Activated naive CD4-positive, alpha-beta T cell treated with anti-CD3 and anti-CD28 coated beads, Interleukin-2, amount 50 U/mL, for 72 hours (primary cell): ENCODE data around the gene CALML5. TPM values are rescaled to one million over a fixed set of nuclear protein-coding genes. Genes with fewer than 3 reads are reported as not detected.

Experiments used
- ATAC-seq, 2 donors: fragments of 150-1000 bp; cut with Tn5 transposase; 2 replicates each; pipeline ENCODE4 v1.10.0; 2021; ENCODE audit warnings: mild to moderate bottlenecking in 2 of 2, moderate library complexity in 2 of 2
- DNase-seq, 2 donors: peaks; one replicate each; pipeline ENCODE4 v3.0.0; 2021 to 2022; ENCODE audit warnings: low spot score in 2 of 2
- H3K27ac Mint-ChIP-seq, 2 donors: one replicate each; pipeline ENCODE4 v1.8.0; 2022; ENCODE audit warnings: mild to moderate bottlenecking in 2 of 2, mixed read lengths in 2 of 2
- H3K36me3 Mint-ChIP-seq, 2 donors: one replicate each; pipeline ENCODE4 v1.8.0; 2022; ENCODE audit warnings: mixed read lengths in 2 of 2
- H3K9me3 Mint-ChIP-seq, 2 donors: one replicate each; pipeline ENCODE4 v1.8.0; 2022; ENCODE audit warnings: mixed read lengths in 2 of 2
- total RNA-seq, 2 donors: library from RNA; stranded (reverse); gene quantifications; one replicate each; pipeline ENCODE4 v1.2.3, GENCODE V29; 2022

Gene CALML5, protein sequence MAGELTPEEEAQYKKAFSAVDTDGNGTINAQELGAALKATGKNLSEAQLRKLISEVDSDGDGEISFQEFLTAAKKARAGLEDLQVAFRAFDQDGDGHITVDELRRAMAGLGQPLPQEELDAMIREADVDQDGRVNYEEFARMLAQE
- total RNA-seq = not detected

DNA sequence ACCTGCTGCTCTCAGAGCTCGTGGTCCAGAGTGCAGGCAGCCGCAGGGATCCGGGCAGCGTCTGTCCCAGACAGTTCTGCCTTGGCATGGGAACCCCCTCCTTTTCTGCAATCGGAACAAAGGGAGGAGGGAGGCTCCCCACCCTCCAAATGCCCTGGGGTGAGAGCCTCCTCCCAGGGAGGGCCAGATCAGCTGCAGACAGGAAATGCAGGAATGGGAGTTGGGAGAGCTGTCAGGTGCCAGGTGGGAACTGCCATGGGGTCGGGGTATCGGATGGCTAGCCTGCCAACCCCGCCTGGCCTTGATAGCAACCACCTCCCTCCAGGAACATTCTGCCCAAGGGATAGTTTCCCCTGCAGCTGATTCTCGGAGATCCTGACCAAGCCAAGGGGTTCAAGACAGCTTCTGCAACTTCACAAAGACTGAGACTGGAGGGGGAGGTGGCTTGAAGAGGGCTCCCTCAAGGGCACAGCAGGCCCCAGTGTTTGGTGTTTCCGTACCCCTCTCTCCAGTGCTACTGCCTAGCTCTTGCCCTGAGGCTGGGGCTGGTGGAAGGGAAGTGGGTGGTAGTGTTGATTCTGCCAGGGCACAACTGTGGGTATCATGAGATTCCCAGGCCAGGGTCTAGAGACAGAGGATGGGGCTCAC lies at the start of gene CALML5:
CALML5 (minus strand) TSS at position 78 of the 648 bp plus-strand sequence. CDS start 132 bp downstream, outside the sequence.
- no peak for ATAC-seq
- no peak for DNase-seq
- Mint-ChIP-seq H3K9me3 (no peaks in the 10 kb centered on the region), H3K27ac (no peak within 1 kb of the TSS), H3K36me3 (no peaks in the 10 kb centered on the region)

DNA sequence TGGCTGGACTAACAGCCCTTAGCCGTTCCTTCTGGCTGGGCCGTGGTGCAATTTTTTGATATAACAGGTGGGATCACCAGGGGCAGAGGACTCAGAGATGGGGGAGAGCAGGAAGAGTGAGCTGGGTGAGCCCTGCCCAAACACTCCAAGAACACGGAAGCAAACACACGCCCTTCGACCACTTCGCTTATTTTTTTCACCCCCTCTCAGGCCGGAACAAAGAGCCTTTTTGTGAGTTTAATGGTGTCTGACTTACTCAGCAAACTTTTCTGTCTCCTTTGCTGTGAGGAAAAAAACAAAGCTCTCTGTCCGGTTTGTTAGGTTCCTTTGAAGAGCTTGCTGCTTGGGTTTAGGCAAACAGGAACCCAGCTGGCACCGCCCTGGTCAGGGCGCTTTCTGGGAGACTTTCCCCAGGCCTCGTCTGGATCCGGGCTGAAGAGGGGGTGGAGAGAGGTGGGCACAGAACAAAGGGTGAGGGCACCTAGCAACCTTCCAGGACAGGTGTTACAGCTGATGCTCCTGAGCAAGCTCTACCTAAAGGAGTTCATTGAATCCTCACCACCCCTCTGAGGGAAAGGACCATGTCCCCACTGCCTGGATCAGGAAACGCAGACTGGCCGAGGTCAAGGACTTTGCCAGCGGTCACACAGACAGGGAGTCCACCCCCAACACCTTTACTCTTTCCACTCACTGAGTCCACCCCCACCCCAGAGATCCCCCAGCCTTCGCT lies 48.7 kb upstream of the CALML5 start:
- no peaks in the 10 kb centered on the region for H3K36me3 Mint-ChIP-seq
- peaks cover 0 to 4% of the 10 kb centered on the region in 2 donors for H3K9me3 Mint-ChIP-seq
- DNase-seq (peak in 1 of 2 donors; percentile 52), ATAC-seq (no peak)
- no peak overlapping the region for H3K27ac Mint-ChIP-seq

DNA sequence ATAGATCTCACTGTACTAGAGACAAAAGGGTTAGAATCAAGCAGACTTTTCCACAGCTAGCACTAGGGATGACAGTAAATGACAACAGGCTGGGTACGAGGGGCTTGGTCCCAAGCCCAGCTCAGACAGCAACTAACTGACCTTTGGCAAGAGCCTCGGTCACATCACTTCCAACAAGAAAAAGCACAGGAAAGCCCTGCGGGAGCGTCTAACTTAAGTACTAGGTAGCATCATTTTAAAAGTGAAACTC lies 48.2 kb upstream of the CALML5 start:
- Mint-ChIP-seq H3K27ac (no peak overlapping the region), H3K36me3 (no peaks in the 10 kb centered on the region), H3K9me3 (peaks cover 0 to 4% of the 10 kb centered on the region in 2 donors)
- ATAC-seq (no peak), DNase-seq (peak in 1 of 2 donors; percentile 6)

DNA sequence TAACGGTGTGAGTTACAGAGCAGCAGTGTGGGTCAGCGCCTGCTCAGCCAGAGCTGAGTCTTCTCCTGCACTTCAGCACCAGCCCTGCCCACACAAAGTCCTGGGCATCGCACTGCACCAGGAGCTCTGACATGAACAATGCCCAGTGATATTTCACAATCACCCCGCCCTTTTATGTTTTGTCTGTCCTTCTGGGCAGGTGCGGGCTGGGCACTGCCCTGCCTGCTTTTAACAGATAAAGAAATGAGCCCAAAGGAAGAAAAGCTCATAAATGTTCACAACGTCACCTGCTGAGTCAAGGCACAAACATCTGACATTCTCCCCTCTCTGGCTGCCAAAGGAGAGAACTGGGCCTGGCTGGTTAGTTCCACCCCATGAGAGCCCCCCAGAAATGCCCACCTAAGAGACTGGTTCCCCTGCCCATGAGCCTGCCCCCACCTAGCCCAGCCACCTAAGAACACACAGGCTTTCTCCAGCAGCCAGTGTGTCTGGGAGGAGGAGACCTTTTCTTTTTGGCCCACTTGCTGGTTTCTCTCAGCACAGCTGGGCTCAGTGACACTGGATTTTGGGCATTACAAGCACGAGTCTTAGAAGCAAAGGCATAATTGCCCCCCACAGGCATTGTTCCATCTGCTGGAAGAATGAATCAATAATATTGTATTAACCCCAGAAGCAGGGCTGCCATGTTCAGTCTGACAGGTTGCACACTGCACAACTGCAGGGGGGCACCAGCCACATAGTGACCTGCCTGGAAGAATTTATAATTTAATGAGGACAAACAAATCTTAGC lies 47.7 kb upstream of the CALML5 start:
- H3K36me3 Mint-ChIP-seq = no peaks in the 10 kb centered on the region
- peaks cover 2 to 4% of the 10 kb centered on the region in 2 donors for H3K9me3 Mint-ChIP-seq
- ATAC-seq (no peak), DNase-seq (peak in 1 of 2 donors; percentile 26)
- H3K27ac Mint-ChIP-seq = no peak overlapping the region

DNA sequence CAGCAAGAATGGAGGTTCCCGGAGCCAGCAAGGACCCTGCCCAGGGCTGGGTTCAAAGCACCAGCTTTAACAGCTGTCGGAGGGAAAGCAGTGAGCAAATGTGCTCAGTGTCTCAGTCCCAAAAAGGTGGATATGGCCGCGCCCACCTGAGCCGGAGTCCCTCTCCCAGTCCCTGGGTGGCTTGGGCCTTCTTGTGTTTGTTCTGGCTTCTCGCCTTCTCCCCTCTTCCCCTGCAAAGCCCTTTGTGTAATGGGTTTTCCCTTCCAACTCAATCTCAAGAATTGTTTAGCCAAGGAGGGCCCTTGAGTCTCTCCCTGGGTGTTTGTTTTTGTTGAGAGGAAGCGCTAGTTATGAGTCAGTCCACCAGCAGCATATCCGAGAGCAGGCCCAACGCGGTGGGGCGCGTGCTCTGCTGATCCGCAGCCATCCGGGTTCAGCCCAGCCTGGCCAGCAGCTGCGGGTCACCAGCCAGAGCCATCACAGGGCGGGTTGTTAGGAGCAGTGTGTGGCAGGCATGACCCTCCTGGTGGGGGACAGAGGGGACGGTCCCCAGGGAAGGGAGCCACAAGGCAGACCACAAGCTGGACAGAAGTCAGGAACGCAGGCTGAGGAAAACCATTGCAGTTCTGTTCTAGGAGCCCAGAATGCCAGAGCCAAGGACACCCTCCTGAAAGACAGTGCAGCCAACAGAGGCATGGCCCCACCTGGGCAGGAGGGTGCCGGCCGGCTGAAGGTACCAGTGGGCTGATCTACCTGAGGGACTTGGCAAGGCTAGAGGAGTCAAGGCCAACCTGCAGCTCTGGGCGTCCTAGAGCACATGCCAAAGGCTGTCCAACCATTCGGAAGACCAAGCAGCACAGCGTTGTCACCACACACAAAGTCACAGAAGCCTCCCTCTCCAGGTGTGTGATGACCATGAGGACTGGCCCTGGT lies 46.7 kb upstream of the CALML5 start:
- DNase-seq (peak in 1 of 2 donors; percentile 45), ATAC-seq (no peak)
- Mint-ChIP-seq H3K36me3 (no peaks in the 10 kb centered on the region), H3K27ac (no peak overlapping the region), H3K9me3 (peaks cover 4 to 5% of the 10 kb centered on the region in 2 donors)

DNA sequence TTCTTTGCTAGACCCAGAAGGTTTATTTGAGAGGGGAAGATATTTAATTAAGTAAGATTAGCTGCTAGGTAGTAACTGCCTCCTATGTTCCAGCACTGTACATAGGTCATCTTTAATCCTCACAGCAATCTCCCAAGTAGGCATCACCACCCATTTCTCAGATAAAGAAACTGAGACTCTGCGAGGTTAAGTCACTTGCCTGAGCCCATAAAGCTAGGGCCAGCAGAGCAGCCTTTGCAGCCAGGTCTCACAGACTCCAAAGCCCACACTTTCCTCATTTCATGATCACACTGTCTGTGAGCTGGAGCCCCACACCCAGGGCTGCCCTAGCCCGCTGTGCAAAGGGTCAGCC lies 46.0 kb upstream of the CALML5 start:
- DNase-seq (no peak), ATAC-seq (no peak)
- H3K27ac Mint-ChIP-seq = no peak overlapping the region
- peaks cover 4 to 5% of the 10 kb centered on the region in 2 donors for H3K9me3 Mint-ChIP-seq
- H3K36me3 Mint-ChIP-seq = peaks cover 0 to 3% of the 10 kb centered on the region in 2 donors

DNA sequence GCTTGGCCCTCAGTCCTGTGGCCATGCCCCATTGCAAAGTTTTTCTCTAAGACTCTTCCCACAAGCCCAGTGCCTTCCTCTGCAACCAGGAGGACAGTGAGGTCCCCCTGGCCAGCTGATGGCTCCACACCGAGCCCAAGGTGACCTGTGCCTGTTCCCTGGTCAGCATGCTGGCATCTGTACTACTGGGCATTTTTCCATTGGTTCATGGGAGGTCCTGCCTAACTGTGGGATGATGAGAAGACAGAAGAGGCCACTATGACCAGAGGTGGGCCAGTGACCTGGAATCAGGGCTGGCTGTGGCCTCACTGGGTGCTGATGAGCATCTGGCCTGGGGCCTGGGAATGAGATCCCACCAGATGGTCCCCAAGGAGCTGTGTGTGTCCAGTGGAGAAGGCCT lies 45.6 kb upstream of the CALML5 start:
- peak in 1 of 2 donors; percentile 21 for DNase-seq
- ATAC-seq = no peak
- H3K36me3 Mint-ChIP-seq = peaks cover 0 to 5% of the 10 kb centered on the region in 2 donors
- H3K27ac Mint-ChIP-seq = no peak overlapping the region
- H3K9me3 Mint-ChIP-seq = peaks cover 4 to 5% of the 10 kb centered on the region in 2 donors

DNA sequence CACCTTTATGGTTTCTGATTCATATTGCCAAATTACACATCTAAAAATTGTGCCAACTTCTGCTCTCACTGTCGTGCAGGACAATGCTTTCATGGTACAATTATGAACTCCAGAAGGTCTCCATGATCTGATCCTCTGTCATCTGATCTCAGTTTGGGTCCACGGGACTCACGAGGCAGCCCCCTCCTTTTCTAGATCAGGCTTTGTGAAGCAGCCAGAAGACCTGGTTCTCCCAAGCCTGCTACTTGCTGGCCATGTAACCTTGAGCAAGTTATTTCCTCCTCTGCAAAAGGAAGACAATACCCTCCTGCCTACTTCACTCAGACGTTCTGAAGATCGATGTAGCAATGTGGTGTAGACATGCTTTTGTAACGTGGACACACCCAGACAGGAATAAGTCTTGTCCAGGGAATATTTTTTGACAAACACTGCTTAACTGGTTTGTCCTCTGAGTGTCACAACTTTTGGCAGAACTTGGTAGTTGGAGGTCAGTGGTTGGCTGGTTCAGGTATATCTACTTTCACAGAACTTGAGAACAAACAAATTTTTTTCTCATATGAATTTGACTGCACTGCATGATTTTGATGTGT lies 44.9 kb upstream of the CALML5 start:
- Mint-ChIP-seq H3K36me3 (peaks cover 0 to 5% of the 10 kb centered on the region in 2 donors), H3K27ac (no peak overlapping the region), H3K9me3 (peaks cover 4 to 5% of the 10 kb centered on the region in 2 donors)
- ATAC-seq (no peak), DNase-seq (peak in 1 of 2 donors; percentile 18)

DNA sequence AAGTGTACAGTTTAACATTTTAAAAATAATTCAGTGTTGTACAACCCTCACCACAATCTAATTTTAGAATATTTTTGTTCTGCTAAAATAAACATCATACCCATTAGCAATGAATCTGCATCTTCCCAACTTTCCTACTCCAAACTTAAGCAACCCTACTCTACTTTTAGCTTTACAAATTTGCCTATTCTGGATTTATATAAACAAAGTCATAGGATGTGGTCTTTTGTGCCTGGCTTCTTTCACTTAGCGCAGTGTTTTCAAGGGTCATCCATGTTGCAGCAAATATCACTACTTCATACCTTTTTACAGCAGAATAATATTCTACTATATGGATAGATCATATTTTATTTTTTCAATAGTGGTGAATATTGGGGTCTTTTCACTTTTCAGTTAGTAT lies 44.3 kb upstream of the CALML5 start:
- Mint-ChIP-seq H3K27ac (no peak overlapping the region), H3K9me3 (peaks cover 4 to 5% of the 10 kb centered on the region in 2 donors), H3K36me3 (peaks cover 0 to 5% of the 10 kb centered on the region in 2 donors)
- DNase-seq (no peak), ATAC-seq (no peak)

DNA sequence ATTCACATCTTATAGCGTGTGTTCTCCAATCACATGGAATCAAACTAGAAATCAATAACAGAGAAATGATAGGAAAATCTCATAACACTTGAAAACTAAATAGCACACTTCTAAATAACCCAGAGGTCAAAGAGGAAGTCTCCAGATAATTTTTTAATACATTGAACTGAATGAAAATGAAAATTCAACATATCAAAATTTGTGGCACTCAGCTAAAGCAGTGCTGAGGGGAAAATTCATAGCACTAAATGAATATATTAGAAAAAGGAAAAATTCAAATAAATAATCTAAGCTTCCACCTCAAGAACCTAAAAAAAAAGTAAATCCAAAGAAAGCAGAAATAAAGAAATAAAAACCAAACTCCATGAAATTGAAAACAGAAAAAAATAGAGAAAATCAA lies 42.7 kb upstream of the CALML5 start:
- H3K27ac Mint-ChIP-seq = no peak overlapping the region
- peaks cover 0 to 5% of the 10 kb centered on the region in 2 donors for H3K36me3 Mint-ChIP-seq
- no peak for ATAC-seq
- H3K9me3 Mint-ChIP-seq = peaks cover 4 to 5% of the 10 kb centered on the region in 2 donors
- DNase-seq = no peak

DNA sequence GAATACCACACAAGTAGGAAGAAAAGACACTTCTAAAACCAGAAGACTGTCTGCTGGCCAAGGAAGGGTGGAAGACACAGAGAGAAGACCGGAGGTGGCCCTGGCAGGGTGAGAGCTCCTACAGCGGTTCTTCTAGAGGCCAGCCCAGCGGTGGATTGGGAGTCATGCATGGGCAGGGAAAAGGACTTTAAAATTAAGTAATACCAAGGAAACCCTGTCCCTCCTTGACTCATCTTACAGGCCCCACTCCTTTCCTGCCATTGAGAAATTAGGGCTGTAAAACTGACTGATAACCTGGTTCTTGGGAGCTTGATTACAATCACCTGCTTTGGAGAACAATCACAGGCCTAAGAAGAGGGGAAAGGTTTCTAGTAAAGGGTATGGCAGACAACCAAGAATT lies 41.5 kb upstream of the CALML5 start:
- DNase-seq (peak in 1 of 2 donors; percentile 20), ATAC-seq (no peak)
- Mint-ChIP-seq H3K9me3 (peaks cover 4 to 5% of the 10 kb centered on the region in 2 donors), H3K36me3 (peaks cover 0 to 5% of the 10 kb centered on the region in 2 donors), H3K27ac (no peak overlapping the region)

DNA sequence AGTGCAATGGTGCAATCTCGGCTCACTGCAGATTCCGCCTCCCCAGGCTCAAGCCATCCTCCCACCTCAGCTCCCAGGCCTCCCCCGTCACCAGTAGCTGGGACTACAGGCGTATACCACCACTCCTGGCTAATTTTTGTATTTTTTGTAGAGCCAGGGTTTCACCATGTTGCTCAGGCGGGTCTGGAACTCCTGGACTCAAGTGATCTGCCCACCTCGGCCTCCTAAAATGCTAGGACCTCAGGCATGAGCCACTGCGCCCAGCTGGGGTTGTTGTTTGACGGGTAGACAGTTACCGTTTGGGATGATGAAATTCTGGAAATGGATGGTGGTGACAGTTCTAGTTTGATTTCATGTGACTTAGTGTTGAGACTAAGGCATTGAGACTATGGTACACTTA lies 40.7 kb upstream of the CALML5 start:
- Mint-ChIP-seq H3K27ac (no peak overlapping the region), H3K9me3 (peaks cover 4 to 5% of the 10 kb centered on the region in 2 donors), H3K36me3 (peaks cover 0 to 5% of the 10 kb centered on the region in 2 donors)
- peak in 1 of 2 donors; percentile 28 for DNase-seq
- no peak for ATAC-seq

DNA sequence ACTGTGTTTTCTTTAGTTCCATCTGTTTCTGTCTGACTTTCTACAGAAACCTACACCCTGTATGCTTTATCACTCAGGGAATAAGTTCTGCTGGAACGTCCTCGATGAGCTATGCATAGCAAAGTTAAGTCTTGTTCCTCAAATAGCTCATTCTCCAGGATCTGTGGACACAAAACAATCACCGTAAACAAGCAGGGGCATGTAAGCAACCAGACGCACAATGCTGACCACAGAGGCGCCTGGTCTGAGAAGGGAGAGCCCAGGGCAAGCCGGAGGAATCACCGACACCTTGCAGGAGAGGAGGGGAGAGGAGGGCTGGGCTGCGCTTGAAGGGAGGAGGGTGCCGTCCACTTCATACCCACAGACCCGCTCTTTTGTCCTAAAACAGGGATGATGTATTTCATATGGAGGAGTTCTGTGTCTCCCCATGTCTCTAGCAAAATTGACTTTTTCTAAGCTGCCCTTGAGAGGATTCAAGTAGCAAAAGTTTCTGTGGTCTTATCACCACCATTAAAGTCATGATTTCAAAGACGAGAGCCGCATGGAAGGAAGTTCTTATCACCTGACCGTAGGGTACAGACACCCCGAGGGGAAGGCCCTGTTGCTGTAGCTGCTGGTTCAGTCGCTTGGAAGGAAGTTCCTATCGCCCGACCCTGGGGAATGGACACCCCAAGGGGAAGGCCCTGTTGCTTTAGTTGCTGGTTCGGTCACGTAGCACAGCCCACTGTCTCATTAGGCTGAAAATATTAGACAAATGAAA lies 39.7 kb upstream of the CALML5 start:
- H3K36me3 Mint-ChIP-seq = peaks cover 0 to 5% of the 10 kb centered on the region in 2 donors
- H3K27ac Mint-ChIP-seq = no peak overlapping the region

DNA sequence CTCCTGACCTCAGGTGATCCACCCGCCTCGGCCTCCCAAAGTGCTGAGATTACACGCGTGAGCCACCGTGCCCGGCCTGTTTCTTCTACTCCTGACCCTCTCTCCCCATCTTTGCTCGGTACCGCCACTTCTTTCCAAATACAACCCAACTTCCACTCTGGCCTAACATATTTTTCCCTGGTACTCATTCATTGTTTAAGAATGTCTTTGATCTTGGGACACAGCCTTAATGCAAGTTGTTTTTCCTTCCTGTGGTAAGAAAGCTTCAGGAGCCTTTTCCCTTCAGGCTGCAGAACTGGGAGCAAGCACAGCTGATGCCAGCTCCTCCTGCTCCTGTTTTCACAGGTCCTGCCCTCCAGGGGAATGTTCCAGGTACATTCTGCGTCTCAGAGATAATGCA lies 39.1 kb upstream of the CALML5 start:
- DNase-seq (no peak), ATAC-seq (no peak)
- peaks cover 0 to 5% of the 10 kb centered on the region in 2 donors for H3K36me3 Mint-ChIP-seq
- H3K9me3 Mint-ChIP-seq = peaks cover 0 to 5% of the 10 kb centered on the region in 2 donors
- H3K27ac Mint-ChIP-seq = no peak overlapping the region

More for the DNA sequence above, 39.7 kb upstream of the CALML5 start:
- peaks cover 0 to 5% of the 10 kb centered on the region in 2 donors for H3K9me3 Mint-ChIP-seq
- ATAC-seq (no peak), DNase-seq (peak in 1 of 2 donors; percentile 16)

DNA sequence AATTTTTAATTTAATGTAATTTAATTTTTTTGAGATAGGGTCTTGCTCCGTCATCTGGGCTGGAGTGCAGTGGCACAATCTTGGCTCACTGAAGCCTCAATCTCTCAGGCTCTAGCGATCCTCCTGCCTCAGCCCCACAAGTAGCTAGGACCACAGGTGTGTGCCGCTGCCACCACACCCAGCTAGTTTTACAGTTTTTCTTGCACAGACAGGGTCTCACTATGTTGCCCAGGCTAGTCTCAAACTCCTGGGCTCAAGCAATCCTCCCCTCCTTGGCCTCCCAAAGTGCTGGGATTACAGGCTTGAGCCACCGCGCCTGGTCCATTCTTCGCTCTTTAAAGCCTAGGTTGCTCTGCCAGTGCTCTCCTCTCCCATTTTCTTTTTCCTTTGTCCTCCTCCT lies 38.3 kb upstream of the CALML5 start:
- H3K36me3 Mint-ChIP-seq = peaks cover 0 to 5% of the 10 kb centered on the region in 2 donors
- H3K9me3 Mint-ChIP-seq = peaks cover 0 to 5% of the 10 kb centered on the region in 2 donors
- ATAC-seq (no peak), DNase-seq (peak in 1 of 2 donors; percentile 33)
- H3K27ac Mint-ChIP-seq = no peak overlapping the region
